Measurements from ENCODE around the gene ACTN4.

ACTN4 gene

DNA sequence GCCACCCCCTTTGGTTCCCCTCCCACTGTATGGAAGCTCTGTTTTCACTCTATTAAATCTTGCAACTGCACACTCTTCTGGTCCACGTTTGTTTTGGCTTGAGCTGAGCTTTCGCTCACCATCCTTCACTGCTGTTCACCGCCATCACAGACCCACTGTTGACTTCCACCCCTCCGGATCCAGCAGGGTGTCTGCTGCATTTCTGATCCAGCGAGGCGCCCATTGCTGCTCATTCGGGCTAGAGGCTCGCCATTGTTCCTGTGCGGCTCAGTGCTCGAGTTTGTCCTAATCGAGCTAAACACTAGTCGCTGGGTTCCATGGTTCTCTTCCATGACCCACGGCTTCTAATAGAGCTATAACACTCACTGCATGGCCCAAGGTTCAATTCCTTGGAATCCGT is 42.7 kb downstream of the ACTN4 start:
- no peak for DNase-seq (ENCODE audit: low spot score)
- TF ChIP-seq CTCF (IDR thresholded peaks at IDR 0.05; ENCODE audit: extremely low read depth, missing control alignments), result no peak

DNA sequence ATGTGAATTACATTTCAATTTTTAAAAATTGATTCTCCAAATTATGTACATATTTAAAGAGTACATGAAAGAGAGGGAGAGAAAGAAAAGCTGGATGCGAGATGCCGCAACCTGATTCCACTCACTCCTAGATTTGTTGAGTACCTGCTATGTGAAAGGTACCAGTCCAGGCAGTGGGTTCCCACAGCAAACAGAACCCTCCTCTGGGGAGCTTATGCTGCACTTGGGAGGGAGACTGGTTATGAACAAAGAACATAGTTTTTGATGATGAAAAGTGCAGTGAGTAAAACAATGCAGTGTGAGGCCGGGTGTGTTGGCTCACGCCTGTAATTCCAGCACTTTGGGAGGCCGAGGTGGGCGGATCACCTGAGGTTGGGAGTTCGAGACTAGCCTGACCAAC is 43.4 kb downstream of the ACTN4 start:
- no peak for TF ChIP-seq CTCF (IDR thresholded peaks at IDR 0.05; ENCODE audit: extremely low read depth, missing control alignments)
- no peak for DNase-seq (ENCODE audit: low spot score)

GRCh38 chr19:38691938-38692457 is 44.5 kb downstream of the ACTN4 start:
- TF ChIP-seq CTCF (IDR thresholded peaks at IDR 0.05; ENCODE audit: extremely low read depth, missing control alignments), result no peak
- no peak for DNase-seq (ENCODE audit: low spot score)

DNA sequence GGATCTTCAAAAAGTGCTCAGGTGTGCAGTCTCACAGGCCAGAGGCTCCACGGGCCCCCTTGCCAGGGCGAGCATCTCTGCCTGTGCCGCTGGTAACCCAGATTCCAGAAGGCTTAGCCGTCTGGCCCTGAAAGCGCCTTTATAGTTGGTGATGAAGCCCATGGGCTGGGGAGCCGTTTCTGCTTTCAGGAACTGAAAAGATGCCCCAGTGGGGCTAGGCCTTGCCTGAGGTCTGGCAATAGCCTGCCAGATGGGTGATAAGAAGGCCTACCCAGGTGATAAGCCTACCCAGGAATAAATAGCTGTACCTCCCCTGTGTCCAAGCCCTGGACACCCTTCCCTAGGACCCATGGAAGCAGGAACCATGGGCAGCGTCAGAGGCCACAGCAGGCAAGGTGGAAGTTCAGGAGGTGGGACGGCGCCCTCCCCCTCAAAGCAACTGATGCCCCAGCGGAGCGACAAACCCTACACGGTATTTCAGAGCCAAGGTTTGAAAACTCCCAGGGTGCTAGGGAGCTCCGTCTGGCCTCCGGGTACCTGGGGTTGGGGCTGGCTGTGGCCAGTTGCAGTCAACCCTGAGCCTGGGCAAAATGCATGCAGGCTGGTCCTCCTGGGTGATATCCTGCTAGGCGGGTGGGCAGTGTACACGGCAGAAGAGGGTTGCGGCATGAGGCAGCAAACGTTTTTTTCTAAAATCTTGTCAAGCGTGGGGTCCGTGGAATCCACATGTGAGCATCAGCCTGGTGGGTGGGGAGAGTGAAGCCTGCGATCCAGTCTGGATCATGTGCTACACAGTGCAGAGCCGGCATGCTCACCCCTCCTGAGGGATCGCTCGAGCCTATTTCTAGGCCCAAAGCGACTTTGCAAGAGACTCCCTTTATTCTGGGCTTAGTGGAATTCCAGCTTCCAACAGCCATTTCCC is 45.3 kb downstream of the ACTN4 start:
- no peak for TF ChIP-seq CTCF (IDR thresholded peaks at IDR 0.05; ENCODE audit: extremely low read depth, missing control alignments)
- no peak for DNase-seq (ENCODE audit: low spot score)

DNA sequence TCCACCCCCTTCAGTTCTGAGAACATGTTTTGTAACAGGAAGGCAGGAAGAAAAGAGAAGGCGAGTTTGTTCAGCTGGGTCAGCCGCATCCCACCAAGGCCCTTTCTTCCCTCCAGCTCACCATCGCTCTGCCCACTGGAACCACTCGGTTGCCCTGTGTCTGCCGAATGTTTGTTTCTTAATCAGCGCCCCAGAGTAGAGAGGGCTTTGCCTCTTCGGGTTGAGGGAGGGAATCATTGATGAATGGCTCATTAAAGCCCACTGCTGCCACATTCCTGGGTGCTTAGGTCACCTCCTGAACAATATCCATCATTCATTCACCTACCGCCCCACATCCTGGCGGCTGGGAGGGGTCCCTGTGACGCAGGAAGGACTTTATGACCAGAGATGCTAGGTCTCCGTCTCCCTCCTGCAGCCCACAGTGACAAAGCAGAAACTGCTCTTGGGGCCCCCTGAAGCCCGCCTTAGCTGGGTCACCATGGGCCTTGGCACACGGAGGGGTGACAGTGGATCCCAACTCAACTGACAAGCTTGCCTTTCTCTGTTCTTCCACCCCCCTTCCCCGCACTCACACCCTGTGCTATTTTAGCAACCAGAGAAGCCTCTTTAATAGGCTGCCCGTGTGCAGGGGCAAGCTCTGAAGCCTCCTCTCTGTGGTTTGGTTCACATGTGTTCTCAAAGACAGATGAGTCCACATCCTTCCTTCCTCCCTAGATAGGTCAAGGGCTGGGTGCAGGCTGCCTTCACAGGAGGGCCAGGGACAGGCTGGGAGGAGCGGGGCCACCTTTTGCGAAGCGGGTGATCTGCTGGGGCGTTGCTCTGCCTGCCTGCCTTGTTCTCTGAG is 46.2 kb downstream of the ACTN4 start:
- TF ChIP-seq CTCF (IDR thresholded peaks at IDR 0.05; ENCODE audit: extremely low read depth, missing control alignments), result no peak
- DNase-seq (ENCODE audit: low spot score), result peak; percentile 67

GRCh38 chr19:38695317-38695683 is 47.9 kb downstream of the ACTN4 start:
- no peak for TF ChIP-seq CTCF (IDR thresholded peaks at IDR 0.05; ENCODE audit: extremely low read depth, missing control alignments)
- DNase-seq (ENCODE audit: low spot score), result no peak

All from GM20000 (cell line).